Uterus (tissue), 2 donors: ENCODE data around the gene SPINK7.

Experiments
- CTCF ChIP-seq, 4 experiments: fragments of 200-600 bp in 2 of 4; fragments of 450-650 bp in 2 of 4; sonication (generic) in 2 of 4; IDR thresholded peaks; one replicate each; pipeline ENCODE4 v1.5.1; 2016 to 2019; ENCODE audit warnings: antibody characterized with exemption in 4 of 4, mild to moderate bottlenecking in 2 of 4, moderate library complexity in 1 of 4
- POLR2A ChIP-seq, 2 donors: fragments of 450-650 bp; IDR thresholded peaks; one replicate each; pipeline ENCODE4 v1.6.1; 2016; ENCODE audit warnings: antibody characterized with exemption in 2 of 2, mild to moderate bottlenecking in 1 of 2, moderate library complexity in 1 of 2

GRCh38 chr5:148312153-148312552 is at the start of gene SPINK7:
- TF ChIP-seq CTCF (IDR thresholded peaks at IDR 0.05) = no peak
- TF ChIP-seq POLR2A (IDR thresholded peaks at IDR 0.05) = no peak
